ENCODE measurements around the gene AKAP6. TPM values are rescaled to one million over a fixed set of nuclear protein-coding genes. Genes with fewer than 3 reads are reported as not detected.
A peak's percentile ranks its signal among the peaks of the same experiment; 100 is the strongest.
"Not testable (repeated sequence)": the region's sequence is repeated elsewhere in the genome, so short reads cannot be mapped to it uniquely, and the experiment has no call there.

The AKAP6 gene
- total RNA-seq, 1 donor from 2014 or later: 1.3 TPM

DNA sequence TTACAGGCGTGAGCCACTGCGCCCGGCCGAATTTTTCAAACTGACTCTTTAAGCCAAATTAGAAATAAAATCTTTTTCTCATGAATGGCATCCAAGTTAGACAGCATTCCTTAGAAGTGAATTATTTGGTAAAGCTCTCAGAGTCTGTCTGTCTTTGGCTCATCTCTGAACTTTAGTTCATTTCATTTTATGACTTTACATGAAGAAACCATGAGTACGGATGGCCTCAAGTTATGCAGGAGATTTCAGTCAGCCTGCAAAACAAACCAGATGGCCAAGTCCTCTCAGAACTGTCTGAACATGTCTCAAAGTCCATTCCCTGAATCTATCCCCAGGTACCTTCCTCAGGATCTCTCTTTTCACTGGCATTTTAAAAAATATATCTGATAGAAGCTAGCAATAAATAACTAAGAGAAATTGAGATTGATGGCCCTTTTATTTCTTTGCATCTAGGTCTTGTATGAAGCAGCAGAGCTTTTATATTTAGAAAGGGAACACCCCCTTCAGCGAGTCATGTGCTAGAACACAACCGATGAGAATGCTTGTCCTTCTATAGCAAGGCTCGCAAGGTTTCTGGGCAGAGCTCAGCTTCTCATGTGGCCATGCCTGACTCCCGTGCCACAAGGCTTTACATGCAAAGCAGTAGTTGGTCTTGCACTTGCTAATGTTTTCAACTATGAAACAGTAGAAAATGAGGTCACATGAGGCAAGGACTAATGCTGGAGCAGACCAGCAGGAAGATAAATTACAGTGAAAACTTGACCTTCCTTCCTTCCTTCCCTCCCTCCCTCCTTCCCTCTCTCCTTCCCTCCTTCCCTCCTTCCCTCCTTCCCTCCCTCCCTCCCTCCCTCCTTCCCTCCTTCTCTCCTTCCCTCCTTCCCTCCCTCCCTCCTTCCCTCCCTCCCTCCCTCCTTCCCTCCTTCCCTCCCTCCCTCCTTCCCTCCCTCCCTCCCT is 125.0 kb downstream of the AKAP6 start:
- no peaks in the 10 kb centered on the region for H3K27me3 ChIP-seq (ENCODE audit: control insufficient read depth, insufficient read depth, low read length)
- H3K4me3 ChIP-seq (ENCODE audit: low read depth, low read length): no peak overlapping the region
- no peaks in the 10 kb centered on the region for H3K36me3 ChIP-seq (ENCODE audit: control insufficient read depth, insufficient read depth, low read length)
- no peak for DNase-seq (ENCODE audit: low read depth)
- TF ChIP-seq, protein P1, sequence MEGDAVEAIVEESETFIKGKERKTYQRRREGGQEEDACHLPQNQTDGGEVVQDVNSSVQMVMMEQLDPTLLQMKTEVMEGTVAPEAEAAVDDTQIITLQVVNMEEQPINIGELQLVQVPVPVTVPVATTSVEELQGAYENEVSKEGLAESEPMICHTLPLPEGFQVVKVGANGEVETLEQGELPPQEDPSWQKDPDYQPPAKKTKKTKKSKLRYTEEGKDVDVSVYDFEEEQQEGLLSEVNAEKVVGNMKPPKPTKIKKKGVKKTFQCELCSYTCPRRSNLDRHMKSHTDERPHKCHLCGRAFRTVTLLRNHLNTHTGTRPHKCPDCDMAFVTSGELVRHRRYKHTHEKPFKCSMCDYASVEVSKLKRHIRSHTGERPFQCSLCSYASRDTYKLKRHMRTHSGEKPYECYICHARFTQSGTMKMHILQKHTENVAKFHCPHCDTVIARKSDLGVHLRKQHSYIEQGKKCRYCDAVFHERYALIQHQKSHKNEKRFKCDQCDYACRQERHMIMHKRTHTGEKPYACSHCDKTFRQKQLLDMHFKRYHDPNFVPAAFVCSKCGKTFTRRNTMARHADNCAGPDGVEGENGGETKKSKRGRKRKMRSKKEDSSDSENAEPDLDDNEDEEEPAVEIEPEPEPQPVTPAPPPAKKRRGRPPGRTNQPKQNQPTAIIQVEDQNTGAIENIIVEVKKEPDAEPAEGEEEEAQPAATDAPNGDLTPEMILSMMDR (IDR thresholded peaks at IDR 0.05; ENCODE audit: insufficient read depth, low read length, poor library complexity, severe bottlenecking): no peak

DNA sequence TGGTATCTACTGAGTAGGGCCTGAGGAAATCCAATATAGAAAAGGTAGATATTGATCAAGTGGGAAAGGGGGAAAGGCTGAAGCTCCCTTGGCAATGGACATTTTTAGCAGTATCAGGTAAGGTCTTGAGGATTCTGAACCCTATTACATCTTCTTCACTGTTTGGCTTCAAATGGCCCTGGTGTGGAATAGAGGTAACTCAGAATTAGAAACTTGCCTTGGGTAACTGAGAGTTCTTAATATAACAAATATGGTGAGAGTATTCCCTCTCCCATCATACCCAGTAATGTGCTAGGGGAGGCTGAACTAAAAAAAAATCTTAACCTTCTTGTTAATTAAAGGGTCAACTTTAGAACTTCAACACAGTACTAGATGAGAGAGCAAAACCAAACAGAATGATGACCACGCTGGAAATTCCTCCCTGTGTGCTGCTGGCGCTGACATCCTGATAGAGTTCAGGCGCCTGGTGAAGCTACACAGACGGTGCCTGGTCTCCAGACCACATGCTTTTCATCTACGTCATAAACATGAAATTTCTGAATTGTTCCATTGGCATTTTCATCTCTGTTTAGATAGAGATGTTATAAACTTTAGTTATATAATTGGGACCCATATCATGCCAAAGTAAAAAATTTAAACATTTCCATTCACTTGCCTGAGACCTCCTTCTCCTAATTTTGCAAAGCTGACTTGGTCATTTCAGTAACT is 128.3 kb downstream of the AKAP6 start:
- DNase-seq (ENCODE audit: low read depth): no peak
- Histone ChIP-seq H3K4me3 (ENCODE audit: low read depth, low read length) (no peak overlapping the region), H3K27me3 (ENCODE audit: control insufficient read depth, insufficient read depth, low read length) (no peaks in the 10 kb centered on the region), H3K36me3 (ENCODE audit: control insufficient read depth, insufficient read depth, low read length) (no peaks in the 10 kb centered on the region)
- TF ChIP-seq, protein P1 (IDR thresholded peaks at IDR 0.05; ENCODE audit: insufficient read depth, low read length, poor library complexity, severe bottlenecking): no peak

DNA sequence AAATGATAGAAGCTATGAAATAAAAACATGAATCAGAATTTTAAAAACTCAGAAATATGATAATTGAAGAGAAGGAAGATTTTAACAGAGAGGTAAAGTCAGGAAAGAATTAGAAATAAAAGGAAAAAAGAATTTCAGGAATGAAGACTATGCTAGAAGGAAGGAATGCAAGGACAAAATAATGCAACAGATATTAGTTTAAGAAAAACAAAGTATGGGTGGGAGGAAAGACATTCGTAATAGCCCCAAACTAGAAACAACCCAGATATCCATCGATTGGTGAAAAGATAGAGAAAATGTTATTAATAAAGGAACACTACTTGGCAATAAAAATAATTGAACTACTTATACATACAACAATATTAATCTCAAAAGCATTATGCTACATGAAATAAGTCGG is 129.6 kb downstream of the AKAP6 start:
- no peaks in the 10 kb centered on the region for H3K27me3 ChIP-seq (ENCODE audit: control insufficient read depth, insufficient read depth, low read length)
- H3K4me3 ChIP-seq (ENCODE audit: low read depth, low read length): no peak overlapping the region
- H3K36me3 ChIP-seq (ENCODE audit: control insufficient read depth, insufficient read depth, low read length): no peaks in the 10 kb centered on the region
- TF ChIP-seq, protein P1 (IDR thresholded peaks at IDR 0.05; ENCODE audit: insufficient read depth, low read length, poor library complexity, severe bottlenecking): no peak
- DNase-seq (ENCODE audit: low read depth): no peak

DNA sequence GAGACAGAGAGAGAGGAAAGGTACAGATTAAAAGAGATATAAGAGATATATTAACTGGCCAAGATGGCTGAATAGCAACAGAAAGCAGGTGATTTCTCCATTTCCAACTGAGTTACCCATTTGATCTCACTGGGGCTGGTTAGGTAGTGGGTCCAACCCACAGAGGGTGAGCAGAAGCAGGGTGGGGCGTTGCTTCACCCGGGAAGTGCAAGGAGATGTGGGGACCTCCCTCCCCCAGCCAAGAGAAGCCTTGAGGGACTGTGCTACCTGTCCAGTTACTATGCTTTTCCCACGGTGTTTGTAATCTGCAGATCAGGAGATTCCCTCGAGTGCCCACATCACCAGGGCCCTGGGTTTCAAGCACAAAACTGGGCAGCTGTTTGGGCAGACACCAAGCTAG is 131.2 kb downstream of the AKAP6 start:
- no peaks in the 10 kb centered on the region for H3K36me3 ChIP-seq (ENCODE audit: control insufficient read depth, insufficient read depth, low read length)
- H3K27me3 ChIP-seq (ENCODE audit: control insufficient read depth, insufficient read depth, low read length): no peaks in the 10 kb centered on the region
- no peak overlapping the region for H3K4me3 ChIP-seq (ENCODE audit: low read depth, low read length)
- no peak for DNase-seq (ENCODE audit: low read depth)
- TF ChIP-seq, protein P1 (IDR thresholded peaks at IDR 0.05; ENCODE audit: insufficient read depth, low read length, poor library complexity, severe bottlenecking): no peak

DNA sequence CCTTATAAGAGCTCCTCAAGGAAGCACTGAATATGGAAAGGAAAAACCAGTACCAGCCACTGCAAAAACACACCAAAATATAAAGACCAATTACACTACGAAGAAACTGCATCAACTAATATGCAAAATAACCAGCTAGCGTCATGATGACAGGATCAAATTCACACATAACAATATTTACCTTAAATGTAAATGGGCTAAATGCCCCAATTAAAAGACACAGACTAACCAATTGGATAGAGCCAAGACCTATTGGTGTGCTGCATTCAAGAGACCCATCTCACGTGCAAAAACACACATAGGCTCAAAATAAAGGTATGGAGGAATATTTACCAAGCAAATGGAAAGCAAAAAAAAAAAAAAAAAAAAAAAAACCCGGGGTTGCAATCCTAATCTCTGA is 133.5 kb downstream of the AKAP6 start:
- not testable (repeated sequence) for DNase-seq (ENCODE audit: low read depth); H3K27me3 ChIP-seq (ENCODE audit: control insufficient read depth, insufficient read depth, low read length); H3K4me3 ChIP-seq (ENCODE audit: low read depth, low read length); H3K36me3 ChIP-seq (ENCODE audit: control insufficient read depth, insufficient read depth, low read length)

DNA sequence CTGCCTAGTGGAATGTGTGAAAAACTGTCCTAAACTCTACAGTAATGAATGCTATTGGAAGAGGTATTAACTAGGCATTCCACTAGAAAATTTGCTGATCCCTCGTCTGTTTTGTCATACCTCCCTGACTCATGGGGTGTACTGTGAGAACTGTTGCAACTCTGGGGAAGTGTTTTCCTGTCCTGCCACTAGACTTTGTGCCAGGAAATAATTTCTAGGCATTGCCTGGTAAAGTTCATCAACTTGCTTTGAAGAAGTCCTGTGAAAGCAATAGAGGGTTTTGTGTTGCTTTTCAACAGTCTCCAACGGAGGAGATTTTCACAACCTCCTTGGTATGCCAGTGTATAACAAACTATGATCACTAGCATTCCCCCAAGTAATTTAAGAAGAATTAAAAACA is 139.9 kb downstream of the AKAP6 start:
- Histone ChIP-seq H3K36me3 (ENCODE audit: control insufficient read depth, insufficient read depth, low read length) (no peaks in the 10 kb centered on the region), H3K27me3 (ENCODE audit: control insufficient read depth, insufficient read depth, low read length) (no peaks in the 10 kb centered on the region), H3K4me3 (ENCODE audit: low read depth, low read length) (no peak overlapping the region)
- TF ChIP-seq, protein P1 (IDR thresholded peaks at IDR 0.05; ENCODE audit: insufficient read depth, low read length, poor library complexity, severe bottlenecking): no peak
- peak; percentile 45 for DNase-seq (ENCODE audit: low read depth)

Data from kidney epithelial cell (primary cell).